ENCODE results near the gene C3orf20.

DNA sequence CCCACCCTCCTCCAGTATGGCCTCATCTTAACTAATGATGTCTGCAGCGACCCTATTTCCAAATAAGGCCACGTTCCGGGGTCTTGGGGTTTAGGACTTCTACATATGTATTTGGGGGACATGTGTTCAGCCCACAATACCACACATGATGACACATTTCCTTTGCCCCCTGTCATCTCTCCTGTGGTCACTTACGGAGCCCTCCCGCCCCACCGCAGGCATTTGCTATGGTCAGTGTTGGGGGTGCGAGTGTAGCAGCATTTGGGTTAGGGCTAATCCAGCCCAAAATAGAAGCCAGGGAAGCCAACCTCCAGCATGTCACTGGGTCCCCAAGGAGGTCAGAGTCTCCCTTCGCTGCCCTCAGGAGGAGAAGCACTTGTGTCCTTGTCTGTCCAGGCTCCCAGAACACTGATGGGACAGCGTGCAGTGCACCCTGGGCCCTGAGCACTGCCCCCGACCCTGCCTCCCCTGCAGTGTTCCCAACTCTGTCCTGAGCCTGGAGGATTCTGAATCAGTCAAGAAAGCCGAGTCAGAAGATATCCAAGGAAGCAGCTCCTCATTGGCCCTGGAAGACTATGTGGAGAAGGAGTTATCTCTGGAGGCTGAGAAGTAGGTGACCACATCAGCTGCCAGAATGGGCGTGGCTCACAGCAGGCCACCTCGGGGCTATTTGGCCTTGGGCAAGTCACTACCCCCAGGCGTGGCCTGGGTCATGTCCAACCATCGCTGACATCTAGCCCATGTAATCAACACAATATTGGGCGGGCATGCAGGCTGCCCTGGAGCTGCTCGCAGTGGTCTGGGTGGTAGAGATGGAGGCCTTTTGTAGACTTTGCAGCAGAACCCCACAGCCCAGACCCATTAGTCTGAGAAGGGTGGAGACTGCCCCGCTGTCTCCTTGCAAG lies 96.9 kb downstream of the C3orf20 start:
- TF ChIP-seq, protein P1, sequence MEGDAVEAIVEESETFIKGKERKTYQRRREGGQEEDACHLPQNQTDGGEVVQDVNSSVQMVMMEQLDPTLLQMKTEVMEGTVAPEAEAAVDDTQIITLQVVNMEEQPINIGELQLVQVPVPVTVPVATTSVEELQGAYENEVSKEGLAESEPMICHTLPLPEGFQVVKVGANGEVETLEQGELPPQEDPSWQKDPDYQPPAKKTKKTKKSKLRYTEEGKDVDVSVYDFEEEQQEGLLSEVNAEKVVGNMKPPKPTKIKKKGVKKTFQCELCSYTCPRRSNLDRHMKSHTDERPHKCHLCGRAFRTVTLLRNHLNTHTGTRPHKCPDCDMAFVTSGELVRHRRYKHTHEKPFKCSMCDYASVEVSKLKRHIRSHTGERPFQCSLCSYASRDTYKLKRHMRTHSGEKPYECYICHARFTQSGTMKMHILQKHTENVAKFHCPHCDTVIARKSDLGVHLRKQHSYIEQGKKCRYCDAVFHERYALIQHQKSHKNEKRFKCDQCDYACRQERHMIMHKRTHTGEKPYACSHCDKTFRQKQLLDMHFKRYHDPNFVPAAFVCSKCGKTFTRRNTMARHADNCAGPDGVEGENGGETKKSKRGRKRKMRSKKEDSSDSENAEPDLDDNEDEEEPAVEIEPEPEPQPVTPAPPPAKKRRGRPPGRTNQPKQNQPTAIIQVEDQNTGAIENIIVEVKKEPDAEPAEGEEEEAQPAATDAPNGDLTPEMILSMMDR (IDR thresholded peaks at IDR 0.05; ENCODE audit: poor library complexity, severe bottlenecking): no peak
- no peak for TF ChIP-seq MXI1 (conservative IDR thresholded peaks at IDR 0.05; ENCODE audit: poor library complexity, severe bottlenecking)
- no peak for TF ChIP-seq EP300 (conservative IDR thresholded peaks at IDR 0.05; ENCODE audit: poor library complexity, severe bottlenecking)
- TF ChIP-seq TAF1 (IDR thresholded peaks at IDR 0.05; ENCODE audit: low read depth): no peak
- no peak for TF ChIP-seq POLR2AphosphoS5 (IDR thresholded peaks at IDR 0.05)
- TF ChIP-seq, protein P2, sequence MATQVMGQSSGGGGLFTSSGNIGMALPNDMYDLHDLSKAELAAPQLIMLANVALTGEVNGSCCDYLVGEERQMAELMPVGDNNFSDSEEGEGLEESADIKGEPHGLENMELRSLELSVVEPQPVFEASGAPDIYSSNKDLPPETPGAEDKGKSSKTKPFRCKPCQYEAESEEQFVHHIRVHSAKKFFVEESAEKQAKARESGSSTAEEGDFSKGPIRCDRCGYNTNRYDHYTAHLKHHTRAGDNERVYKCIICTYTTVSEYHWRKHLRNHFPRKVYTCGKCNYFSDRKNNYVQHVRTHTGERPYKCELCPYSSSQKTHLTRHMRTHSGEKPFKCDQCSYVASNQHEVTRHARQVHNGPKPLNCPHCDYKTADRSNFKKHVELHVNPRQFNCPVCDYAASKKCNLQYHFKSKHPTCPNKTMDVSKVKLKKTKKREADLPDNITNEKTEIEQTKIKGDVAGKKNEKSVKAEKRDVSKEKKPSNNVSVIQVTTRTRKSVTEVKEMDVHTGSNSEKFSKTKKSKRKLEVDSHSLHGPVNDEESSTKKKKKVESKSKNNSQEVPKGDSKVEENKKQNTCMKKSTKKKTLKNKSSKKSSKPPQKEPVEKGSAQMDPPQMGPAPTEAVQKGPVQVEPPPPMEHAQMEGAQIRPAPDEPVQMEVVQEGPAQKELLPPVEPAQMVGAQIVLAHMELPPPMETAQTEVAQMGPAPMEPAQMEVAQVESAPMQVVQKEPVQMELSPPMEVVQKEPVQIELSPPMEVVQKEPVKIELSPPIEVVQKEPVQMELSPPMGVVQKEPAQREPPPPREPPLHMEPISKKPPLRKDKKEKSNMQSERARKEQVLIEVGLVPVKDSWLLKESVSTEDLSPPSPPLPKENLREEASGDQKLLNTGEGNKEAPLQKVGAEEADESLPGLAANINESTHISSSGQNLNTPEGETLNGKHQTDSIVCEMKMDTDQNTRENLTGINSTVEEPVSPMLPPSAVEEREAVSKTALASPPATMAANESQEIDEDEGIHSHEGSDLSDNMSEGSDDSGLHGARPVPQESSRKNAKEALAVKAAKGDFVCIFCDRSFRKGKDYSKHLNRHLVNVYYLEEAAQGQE (IDR thresholded peaks at IDR 0.05; ENCODE audit: borderline replicate concordance): no peak
- no peak for TF ChIP-seq RAD21 (conservative IDR thresholded peaks at IDR 0.05)
- no peak for TF ChIP-seq EZH2 (IDR thresholded peaks at IDR 0.05; ENCODE audit: borderline replicate concordance, insufficient read depth, low read length, poor library complexity, severe bottlenecking)
- TF ChIP-seq SMC3 (conservative IDR thresholded peaks at IDR 0.05; ENCODE audit: poor library complexity): no peak

Data from neural cell (in vitro differentiated cells).